ENCODE data around the gene TRAK2.

DNA sequence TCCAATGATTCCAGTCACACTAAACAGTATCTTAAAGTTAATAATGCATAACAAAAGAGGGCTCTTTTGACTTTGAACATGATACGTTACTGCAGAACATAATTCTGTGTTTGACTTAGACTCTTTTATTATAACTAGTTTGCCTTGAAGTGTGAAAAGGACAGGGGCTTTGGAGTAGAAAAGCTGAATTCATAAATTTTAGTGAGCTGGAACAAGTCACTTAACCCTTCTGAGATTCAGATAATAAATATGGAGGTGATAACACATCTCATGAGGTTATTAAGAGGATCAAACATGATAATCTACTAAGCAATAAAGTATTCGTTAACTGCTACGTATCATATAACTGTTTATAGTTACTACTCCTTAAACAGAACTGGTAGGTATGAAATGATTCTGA lies 49.4 kb downstream of the TRAK2 start:
- TF ChIP-seq, protein P1, sequence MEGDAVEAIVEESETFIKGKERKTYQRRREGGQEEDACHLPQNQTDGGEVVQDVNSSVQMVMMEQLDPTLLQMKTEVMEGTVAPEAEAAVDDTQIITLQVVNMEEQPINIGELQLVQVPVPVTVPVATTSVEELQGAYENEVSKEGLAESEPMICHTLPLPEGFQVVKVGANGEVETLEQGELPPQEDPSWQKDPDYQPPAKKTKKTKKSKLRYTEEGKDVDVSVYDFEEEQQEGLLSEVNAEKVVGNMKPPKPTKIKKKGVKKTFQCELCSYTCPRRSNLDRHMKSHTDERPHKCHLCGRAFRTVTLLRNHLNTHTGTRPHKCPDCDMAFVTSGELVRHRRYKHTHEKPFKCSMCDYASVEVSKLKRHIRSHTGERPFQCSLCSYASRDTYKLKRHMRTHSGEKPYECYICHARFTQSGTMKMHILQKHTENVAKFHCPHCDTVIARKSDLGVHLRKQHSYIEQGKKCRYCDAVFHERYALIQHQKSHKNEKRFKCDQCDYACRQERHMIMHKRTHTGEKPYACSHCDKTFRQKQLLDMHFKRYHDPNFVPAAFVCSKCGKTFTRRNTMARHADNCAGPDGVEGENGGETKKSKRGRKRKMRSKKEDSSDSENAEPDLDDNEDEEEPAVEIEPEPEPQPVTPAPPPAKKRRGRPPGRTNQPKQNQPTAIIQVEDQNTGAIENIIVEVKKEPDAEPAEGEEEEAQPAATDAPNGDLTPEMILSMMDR (conservative IDR thresholded peaks at IDR 0.05; ENCODE audit: low read length) = no peak
- no peak for TF ChIP-seq EZH2phosphoT487 (IDR thresholded peaks at IDR 0.05; ENCODE audit: borderline replicate concordance)

Data from Loucy (cell line).